Testis (tissue), 3 donors: Measurements from ENCODE around the gene HOMER1. TPM values are rescaled to one million over a fixed set of nuclear protein-coding genes. Genes with fewer than 3 reads are reported as not detected.

Experiments
- DNase-seq: peaks from one replicate; pipeline ENCODE4 v3.0.0-alpha.2; 2019
- H3K27ac ChIP-seq, 2 donors: fragments of 200-600 bp; sonication (generic); one replicate each; pipeline ENCODE4 v1.5.1; 2019
- H3K27me3 ChIP-seq: fragments of 200-600 bp; sonication (generic); one replicate; pipeline ENCODE4 v1.5.1; 2019
- H3K36me3 ChIP-seq: fragments of 200-600 bp; sonication (generic); one replicate; pipeline ENCODE4 v1.5.1; 2017; ENCODE audit warnings: low read depth; ENCODE audit errors: missing control alignments
- H3K4me1 ChIP-seq: fragments of 200-600 bp; sonication (generic); one replicate; pipeline ENCODE4 v1.5.1; 2019
- H3K4me3 ChIP-seq, 2 donors: fragments of 200-600 bp; sonication (generic); one replicate each; pipeline ENCODE4 v1.5.1; 2017 to 2019
- H3K9me3 ChIP-seq: fragments of 200-600 bp; sonication (generic); one replicate; pipeline ENCODE4 v1.5.1; 2017
- CTCF ChIP-seq, 3 experiments: fragments of 450-650 bp in 2 of 3; fragments of 200-600 bp in 1 of 3; sonication (generic) in 1 of 3; IDR thresholded peaks; one replicate each; pipeline ENCODE4 v1.5.1; 2016 to 2019; ENCODE audit warnings: antibody characterized with exemption in 3 of 3, mild to moderate bottlenecking in 2 of 3, moderate library complexity in 1 of 3
- POLR2A ChIP-seq: fragments of 450-650 bp; IDR thresholded peaks from one replicate; pipeline ENCODE4 v1.6.1; 2017; ENCODE audit warnings: antibody characterized with exemption, mild to moderate bottlenecking, moderate library complexity
- WGBS, 2 donors: methylation state at CpG; one replicate each; pipeline ENCODE4 v1.1.5; 2018; 5-methylcytosine and 5-hydroxymethylcytosine counted together
- intact Hi-C: fragments of 100-400 bp; cut with DNase I; formaldehyde crosslinking; loops from one replicate; pipeline ENCODE4 v1.15.1; 2023; ENCODE audit warnings: low total_unique reads
- polyA plus RNA-seq: library from polyadenylated mRNA; stranded (reverse); fragments of 350-450 nt; fragmentation: Illumina TruSeq; extraction: RNeasy Lipid Tissue Mini Kit (QIAGEN cat#74804); gene quantifications from one replicate; pipeline ENCODE4 v1.2.3, GENCODE V29; 2014; ENCODE audit warnings: low read depth, low replicate concordance; ENCODE audit not compliant: insufficient read depth
- total RNA-seq, 2 donors: library from RNA; depleted of rRNA; stranded (reverse); fragments of >200 nt; gene quantifications; one replicate each; pipeline ENCODE4 v1.2.3, GENCODE V29; 2016

The HOMER1 gene
- total and polyA plus RNA-seq, 3 donors from 2014 or later, result 5.7 to 23.0 (median 20.4) TPM

DNA sequence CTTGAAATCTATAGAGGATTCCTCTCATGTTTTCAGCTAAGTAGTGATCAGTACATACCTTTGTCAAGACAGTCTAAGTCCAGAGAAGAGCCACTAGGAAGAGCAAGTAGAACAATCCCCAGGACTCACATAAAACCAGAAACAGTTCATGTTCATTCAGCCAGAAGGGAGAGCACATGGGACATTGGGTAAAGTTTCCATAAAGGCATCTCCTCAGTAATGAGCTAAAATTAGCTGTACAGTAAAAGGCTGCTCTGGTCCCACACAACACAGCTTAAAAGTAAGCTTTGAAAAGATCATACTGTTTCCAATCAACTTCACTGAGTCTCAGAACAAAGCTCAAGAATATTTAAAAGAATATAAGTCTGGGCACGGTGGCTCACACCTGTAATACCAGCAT lies 32.4 kb downstream of the HOMER1 start:
- 93 to 97% methylated on average over 1 of the region's 1 CpG for WGBS, 2 donors
- TF ChIP-seq CTCF (IDR thresholded peaks at IDR 0.05), result no peak
- TF ChIP-seq POLR2A, result no peak
- H3K36me3 ChIP-seq, result no peaks in the 10 kb centered on the region
- H3K27me3 ChIP-seq, result no peaks in the 10 kb centered on the region
- peaks cover 7% of the 10 kb centered on the region for H3K4me1 ChIP-seq
- intact Hi-C loops, result no loop called here
- H3K4me3 ChIP-seq, result no peak overlapping the region
- no peaks in the 10 kb centered on the region for H3K9me3 ChIP-seq
- no peak overlapping the region for H3K27ac ChIP-seq
- DNase-seq, result no peak

DNA sequence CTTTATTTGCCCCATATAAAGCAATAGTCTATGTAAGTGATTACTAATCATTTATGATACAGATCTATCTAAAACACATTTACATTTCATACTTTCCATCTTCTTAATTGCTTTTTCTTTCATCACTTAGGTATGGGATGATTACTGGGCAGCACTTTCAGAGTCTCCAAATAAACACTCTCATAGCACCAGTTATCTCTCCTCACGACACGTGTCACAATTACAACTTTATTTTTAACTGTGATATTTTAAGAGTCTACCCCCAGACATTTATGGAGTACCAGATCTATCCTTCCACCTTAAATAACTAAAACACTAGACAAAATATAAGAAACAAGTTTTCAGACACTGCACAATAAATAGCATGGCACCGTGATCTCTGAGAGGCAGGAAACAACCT lies 32.9 kb downstream of the HOMER1 start:
- no peak for TF ChIP-seq CTCF (IDR thresholded peaks at IDR 0.05)
- no peak for TF ChIP-seq POLR2A
- H3K36me3 ChIP-seq, result no peaks in the 10 kb centered on the region
- WGBS, 2 donors, result 84 to 89% methylated on average over 3 of the region's 3 CpGs
- intact Hi-C loops, result no loop called here
- no peaks in the 10 kb centered on the region for H3K27me3 ChIP-seq
- no peak overlapping the region for H3K27ac ChIP-seq
- peaks cover 6% of the 10 kb centered on the region for H3K4me1 ChIP-seq
- no peak overlapping the region for H3K4me3 ChIP-seq
- no peak for DNase-seq
- H3K9me3 ChIP-seq, result no peaks in the 10 kb centered on the region

DNA sequence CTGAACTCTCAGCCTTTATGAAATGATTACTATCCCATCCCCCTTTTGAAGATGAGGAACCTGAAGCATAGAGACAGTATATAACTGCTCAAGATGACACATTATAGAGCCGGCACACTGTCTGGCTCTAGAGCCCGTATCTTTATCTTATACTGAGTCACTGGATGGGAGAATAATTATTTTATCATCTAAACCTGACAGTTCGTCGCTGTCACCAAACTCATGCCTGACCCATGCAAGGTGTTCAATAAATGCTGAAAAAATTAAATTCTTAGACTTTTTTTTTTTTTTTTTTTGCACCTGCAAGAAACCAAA lies 38.8 kb downstream of the HOMER1 start:
- no peak for DNase-seq

GRCh38 chr5:79474367-79475151 lies 39.4 kb downstream of the HOMER1 start:
- H3K4me1 ChIP-seq, result no peaks in the 10 kb centered on the region
- no peaks in the 10 kb centered on the region for H3K36me3 ChIP-seq
- H3K4me3 ChIP-seq, result no peak overlapping the region
- DNase-seq, result no peak
- no peak overlapping the region for H3K27ac ChIP-seq
- intact Hi-C loops, result no loop called here
- no peaks in the 10 kb centered on the region for H3K27me3 ChIP-seq
- no peaks in the 10 kb centered on the region for H3K9me3 ChIP-seq
- no peak for TF ChIP-seq CTCF (IDR thresholded peaks at IDR 0.05)
- TF ChIP-seq POLR2A, result no peak

More for the DNA sequence above, 38.8 kb downstream of the HOMER1 start:
- Histone ChIP-seq H3K27ac (no peak overlapping the region), H3K4me1 (no peaks in the 10 kb centered on the region), H3K9me3 (no peaks in the 10 kb centered on the region), H3K27me3 (no peaks in the 10 kb centered on the region), H3K4me3 (no peak overlapping the region), H3K36me3 (no peaks in the 10 kb centered on the region)
- TF ChIP-seq POLR2A (no peak), CTCF (IDR thresholded peaks at IDR 0.05) (no peak)
- 92 to 93% methylated on average over 4 of the region's 4 CpGs for WGBS, 2 donors
- intact Hi-C loops, result no loop called here

DNA sequence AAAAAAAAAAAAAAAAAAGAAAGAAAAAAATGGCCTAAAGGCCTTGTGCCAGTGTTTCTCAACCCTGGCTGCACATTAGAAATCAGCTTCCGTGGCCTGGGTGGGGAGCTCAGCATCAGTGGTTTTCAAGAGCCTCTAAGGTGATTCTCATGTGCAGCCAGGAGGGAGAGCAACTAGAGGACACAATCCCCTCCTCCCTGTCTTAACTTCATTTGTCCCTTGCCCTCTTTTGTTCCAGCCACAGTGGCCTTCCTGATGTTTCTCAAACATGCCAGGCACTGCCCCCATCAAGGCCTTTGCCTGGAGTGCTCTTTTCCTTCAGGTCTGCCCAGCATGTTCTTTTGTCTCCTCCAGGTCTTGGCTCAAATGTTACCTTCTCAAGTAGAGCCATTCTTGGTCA lies 42.4 kb downstream of the HOMER1 start:
- Histone ChIP-seq H3K4me3 (no peak overlapping the region), H3K36me3 (no peaks in the 10 kb centered on the region), H3K4me1 (no peaks in the 10 kb centered on the region), H3K27ac (no peak overlapping the region), H3K27me3 (no peaks in the 10 kb centered on the region), H3K9me3 (no peaks in the 10 kb centered on the region)
- TF ChIP-seq CTCF (IDR thresholded peaks at IDR 0.05) (no peak), POLR2A (no peak)
- intact Hi-C loops, result no loop called here
- WGBS, 2 donors, result 67 to 80% methylated on average over 1 of the region's 1 CpG
- DNase-seq, result no peak
